NCI-H2196 treated with DMSO at 0.1 percent for 48 hours (cell line): Measurements from ENCODE around the gene VHLL.

Experiments
- DNase-seq: peaks from one replicate; lab custom pipeline; 2025; ENCODE audit not compliant: unreplicated experiment; lab: John Stamatoyannopoulos, UW

VHLL gene

DNA sequence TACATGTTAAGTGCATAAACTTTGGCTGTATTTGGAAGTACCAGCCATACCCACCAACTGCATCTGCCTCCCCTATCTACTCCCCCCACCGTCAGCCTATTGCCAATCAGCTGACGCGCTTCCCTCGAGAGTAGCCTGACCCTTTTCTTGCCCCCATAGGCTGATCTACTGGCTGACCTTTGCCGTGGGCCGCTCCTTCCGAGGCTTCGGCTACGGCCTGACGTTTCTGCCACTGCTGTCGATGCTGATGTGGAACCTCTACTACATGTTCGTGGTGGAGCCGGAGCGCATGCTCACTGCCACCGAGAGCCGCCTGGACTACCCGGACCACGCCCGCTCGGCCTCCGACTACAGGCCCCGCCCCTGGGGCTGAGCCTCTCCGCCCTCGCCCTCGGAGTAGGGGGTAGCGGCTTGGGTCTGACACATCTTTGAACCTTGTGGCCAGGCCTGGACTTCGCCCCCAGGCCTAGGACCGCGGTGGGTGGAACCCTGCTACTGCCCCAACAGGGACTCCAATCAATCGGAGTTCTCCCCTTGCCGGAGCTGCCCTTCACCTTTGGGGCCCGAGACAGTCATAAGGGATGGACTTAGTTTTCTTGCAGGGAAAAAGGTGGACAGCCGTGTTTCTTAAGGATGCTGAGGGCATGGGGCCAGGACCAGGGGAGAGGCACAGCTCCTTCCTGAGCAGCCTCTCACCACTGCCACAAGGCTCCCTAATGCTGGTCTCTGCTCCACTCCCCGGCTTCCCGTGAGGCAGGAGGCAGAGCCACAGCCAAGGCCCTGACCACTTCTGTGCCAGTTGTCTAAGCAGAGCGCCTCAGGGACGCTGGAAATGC is 7.7 kb downstream of the VHLL start:
- peak; percentile 38 for DNase-seq

DNA sequence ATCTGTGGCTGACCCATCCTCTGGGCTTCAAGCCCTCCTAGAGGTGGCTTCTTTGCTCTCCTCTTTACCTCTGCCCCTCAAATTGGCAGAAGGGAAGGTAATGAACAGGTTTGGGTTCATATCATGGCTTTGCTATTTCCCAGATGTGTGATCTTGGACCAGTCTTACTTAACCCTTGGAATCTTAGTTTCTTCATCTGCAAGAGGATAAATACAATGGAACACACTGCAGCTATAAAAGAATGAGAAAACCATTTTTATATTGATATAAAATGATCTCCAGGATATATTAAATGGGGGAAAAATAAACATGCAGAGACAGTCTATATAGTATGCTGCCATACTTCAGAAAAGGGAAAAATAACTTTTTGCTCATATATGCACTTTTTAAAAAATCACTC is 9.2 kb downstream of the VHLL start:
- DNase-seq, result no peak

DNA sequence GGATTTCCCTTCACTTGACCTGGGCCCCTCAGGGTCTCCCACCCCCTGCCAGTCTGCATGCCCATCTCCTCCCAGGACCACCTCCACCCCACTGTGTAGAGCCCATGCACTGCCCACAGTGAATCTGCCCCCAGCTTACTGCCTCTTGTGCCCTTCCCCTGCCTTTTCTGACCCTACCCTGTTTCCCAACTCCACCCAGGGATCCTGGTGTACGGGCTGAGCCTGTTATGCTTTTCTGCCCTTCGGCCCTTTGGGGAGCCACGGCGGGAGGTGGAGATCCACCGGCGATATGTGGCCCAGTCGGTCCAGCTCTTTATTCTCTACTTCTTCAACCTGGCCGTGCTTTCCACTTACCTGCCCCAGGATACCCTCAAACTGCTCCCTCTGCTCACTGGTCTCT is 13.0 kb downstream of the VHLL start:
- no peak for DNase-seq

DNA sequence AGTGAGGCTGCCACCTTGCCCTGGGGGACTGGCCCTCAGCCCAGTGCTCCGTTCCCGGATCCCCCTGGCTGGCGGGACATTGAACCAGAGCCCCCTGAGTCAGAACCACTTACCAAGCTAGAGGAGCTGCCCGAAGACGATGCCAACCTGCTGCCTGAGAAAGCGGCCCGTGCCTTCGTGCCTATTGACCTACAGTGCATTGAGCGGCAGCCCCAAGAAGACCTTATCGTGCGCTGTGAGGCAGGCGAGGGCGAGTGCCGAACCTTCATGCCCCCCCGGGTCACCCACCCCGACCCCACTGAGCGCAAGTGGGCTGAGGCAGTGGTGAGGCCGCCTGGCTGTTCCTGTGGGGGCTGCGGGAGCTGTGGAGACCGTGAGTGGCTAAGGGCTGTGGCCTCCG is 13.7 kb downstream of the VHLL start:
- no peak for DNase-seq

DNA sequence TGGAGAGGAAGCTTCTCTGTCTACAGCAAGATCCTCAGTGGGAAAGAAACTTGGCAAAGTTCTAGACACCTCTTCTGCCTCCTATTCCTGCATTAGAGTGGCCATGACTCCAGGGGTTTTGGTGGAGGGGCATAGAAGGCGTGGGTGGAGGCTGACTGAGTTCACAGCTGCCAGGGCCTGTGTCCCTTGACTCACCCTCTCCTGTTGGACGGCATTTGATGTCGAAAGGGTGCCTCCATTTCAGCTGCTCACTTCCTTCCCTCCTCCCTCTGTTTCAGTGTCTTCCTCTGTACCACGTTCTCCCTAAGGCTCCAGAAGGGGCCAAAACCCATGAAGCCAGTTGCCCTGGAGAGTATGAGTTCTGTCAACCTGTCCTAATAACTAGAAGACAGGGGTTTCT is 14.3 kb downstream of the VHLL start:
- no peak for DNase-seq

DNA sequence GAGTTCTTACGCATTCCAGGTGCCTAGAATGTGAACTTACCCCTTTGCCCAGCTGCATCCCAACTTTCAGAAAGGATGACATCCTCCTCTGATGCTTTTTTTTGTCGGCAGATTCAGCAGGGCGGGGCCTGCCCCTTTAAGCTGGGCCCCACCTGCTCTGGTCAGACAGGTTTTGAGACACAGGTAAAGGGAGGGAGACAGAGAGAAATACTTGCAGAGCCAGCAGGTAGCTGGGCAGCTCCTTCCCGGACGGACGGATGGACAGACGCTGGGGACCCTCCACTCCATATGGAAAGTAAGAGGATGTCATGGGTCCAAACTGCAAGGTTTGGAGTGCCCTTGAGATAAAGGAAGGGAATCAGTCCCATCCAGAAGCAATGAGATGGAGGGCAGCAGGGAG is 15.0 kb downstream of the VHLL start, which contains the start of gene TMEM79:
Gene TMEM79, plus strand, starts transcription at position 214 of the 400 bp plus-strand sequence. CDS start 902 bp downstream, outside the sequence.
- no peak for DNase-seq

DNA sequence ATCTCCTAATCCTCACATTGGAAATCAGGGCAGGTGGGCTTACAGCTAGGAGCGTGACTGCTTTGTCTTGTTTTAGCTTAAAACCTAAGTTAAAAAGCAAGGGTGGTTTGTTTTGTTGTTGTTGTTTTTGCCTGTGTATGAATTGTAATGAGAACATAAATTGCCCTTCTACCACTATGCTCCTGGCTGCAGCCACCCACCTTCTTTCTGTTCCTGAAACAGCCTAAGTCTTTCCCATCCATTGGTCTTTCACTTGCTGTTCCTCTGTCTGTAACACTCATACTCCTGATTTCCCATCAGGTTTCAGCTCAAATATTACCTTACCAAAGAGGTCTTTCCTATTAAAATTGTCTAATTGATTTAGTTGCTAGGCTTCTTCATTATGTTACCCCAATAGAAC is 15.6 kb downstream of the VHLL start:
- DNase-seq, result no peak

DNA sequence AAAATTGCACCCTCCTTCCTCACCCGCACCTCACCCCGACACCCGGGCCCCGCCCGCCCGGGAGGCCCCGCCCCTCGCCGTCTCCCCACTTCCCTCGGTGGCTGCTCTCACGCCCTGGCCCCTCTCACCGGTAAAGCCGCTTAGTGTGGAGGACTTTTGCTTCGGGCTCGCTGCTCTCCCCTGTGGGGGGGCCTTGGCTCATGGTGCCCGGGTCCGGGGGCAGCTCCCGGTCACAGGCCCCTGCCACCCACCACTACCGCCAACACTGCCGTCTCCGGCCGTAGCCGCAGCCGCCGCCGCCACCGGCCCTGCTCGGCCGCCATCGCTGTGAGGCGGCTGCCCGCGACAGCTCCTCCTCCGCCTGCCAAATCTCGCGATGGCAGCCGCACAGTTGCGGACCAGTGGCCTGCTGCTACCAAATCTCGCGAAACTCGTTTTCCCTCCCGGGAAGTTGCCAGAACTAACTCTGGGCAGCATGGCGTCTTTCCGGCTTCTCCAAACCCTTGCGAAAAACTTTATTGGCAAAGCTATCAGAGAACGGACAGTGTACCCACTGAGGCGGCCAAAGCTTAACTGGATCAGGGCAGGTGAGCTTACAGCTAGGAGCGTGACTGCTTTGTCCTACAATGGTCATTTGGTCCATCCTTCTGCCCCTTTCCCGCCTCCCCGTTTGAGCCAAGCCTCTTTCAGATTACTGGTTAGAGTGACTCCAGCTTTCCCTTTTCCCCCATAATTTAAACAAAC is 16.5 kb downstream of the VHLL start, which contains the start of gene SMG5:
Gene SMG5, minus strand, starts transcription at position 347 of the 744 bp plus-strand sequence. Its CDS starts 145 bp downstream, at position 202.
- DNase-seq, result peak; percentile 95

DNA sequence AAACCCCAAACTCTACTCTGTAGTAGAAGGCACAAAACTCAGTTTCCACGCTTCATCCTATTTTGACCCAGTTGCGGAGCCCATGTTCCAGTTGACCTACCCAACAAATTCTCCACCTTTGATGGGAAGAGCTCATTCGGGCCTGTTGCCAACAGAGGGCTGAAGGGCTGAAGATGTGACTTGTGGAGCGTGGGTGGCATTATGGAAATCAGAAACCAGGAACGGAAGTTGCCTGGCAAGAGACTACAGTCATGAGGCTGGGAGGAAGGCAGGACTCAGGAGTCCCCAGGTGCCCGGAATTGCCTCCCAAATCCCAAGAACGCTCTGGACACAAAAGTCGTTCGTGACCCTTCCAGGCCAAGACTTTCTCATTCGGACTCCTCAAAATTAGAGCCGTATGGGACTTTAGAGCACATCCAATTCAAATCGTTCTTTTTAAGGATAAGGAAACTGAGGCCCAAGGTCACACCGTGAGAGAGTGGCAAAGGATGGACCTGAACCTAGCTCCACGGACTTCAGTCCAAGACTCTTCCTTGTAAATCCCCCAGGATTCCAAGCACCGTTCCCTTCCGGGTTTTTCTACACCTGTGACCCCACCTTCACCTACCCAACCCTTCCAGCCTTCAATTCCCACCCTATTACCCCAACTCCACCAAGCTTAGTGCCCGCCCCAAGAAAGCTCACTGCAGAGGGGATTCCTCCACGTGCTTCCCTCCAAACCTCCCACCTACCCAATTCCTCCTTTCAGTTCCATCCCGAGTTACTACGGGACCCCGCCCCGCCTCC is 17.2 kb downstream of the VHLL start:
- DNase-seq, result peak; percentile 25

DNA sequence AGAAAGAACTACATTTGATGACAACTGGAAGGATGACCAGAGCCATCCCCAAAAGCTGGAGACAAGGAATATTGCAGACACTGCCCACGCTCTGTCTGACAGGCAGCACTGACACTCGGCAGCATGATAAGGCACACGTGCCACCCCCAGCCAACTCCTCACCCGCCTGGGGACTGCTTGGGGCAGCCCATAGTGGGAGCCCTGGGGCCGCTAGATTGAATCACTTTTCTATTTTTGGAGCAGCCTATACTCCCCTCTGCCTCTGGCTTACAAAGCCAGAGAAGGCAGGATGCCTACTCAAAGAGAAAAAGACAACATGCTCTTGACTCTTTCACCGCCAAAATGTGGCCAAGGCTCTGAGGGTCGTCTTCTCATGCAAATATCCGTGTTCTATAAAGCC is 17.8 kb downstream of the VHLL start:
- no peak for DNase-seq

DNA sequence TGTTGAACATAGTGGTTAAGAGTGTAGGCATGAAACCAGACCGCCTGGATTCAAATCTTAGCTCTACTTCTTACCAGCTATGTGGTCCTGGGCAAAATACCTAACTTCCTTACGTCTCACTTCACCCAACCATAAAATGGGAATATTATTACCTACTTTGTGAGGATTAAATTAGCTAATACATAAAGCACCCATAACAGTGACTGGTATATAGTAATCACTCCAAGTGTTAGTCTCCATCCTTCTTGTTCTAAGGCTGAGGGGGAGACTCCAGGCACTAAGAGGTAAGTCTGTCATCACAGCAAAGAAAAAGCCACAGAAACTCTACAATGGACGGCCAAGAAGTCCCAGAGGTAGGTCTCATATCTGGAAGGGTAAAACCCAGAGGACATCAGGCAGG is 19.3 kb downstream of the VHLL start:
- no peak for DNase-seq

DNA sequence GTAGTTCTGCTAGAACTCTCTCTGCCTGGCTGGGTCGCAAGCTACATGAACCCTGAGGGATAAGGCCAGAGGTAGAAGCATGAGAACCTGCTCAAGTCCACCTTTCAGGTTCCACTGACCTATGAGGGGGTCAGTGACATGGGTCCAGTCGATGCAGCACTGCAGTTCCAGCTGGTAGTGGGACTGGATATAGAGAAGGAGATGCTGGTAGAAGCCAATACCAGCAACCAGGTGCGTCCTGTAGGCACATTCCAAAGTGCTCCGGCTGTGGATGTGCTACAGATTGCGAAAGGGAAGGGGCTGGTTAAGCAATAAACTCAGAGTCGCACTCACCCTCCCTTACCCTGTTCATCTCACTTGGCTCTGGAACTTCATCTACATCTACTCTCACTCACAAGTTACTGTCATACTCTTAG is 22.1 kb downstream of the VHLL start:
- DNase-seq, result no peak

DNA sequence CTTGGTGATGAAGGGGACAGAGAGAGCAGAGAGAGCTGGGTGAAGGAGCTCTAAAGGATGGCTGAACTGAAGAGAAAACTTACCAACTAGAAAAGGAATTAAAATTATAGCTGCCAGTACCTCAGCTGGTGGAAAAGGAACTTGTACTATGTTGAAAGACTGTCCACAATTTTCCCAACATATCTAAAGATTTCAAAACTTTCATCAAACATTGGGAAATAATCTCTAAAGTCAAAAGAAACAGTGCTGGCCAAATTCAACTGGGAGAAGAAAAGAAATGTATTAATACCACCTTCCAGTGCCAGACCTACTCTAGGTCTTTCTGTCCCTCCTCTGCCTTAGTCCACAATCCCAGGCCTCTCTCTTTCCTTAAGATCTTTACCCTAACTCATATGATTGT is 22.6 kb downstream of the VHLL start:
- no peak for DNase-seq

DNA sequence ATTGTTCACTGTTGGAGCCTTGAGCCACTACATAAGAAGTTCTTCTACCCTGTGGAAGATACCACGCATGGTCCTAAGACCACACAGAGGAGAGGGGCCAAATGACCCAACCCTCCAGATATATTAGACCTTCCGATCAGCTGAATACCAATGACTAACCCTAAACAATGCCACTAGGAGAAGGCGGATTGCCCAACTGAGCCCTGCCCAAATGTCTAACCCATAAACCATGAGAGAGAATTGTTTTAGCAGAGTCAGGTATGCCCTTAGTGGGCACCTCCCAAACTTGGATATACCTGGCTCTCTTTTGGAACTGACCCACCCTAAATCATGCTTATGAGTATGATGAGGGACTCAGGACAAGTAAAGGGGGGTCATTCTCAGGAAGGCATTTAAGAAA is 28.8 kb downstream of the VHLL start:
- DNase-seq, result no peak

DNA sequence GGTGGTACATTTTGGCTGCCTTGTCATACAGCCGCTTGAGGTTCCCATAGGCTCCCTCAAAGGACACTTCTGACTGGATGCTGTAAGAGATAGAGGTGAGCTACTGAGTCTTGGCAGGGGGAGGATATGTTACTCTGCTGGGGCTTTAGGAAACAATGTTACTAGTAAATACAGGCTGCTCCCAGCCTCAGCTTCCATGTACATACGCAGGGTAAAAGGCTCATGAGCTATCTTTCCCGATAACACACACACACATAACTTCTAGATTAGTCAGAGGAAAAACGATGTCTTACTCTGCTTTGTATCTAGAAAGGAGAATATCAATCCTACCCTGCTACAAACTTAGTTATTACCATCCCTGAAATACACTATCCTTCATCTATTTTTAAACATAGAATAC is 30.8 kb downstream of the VHLL start:
- no peak for DNase-seq

DNA sequence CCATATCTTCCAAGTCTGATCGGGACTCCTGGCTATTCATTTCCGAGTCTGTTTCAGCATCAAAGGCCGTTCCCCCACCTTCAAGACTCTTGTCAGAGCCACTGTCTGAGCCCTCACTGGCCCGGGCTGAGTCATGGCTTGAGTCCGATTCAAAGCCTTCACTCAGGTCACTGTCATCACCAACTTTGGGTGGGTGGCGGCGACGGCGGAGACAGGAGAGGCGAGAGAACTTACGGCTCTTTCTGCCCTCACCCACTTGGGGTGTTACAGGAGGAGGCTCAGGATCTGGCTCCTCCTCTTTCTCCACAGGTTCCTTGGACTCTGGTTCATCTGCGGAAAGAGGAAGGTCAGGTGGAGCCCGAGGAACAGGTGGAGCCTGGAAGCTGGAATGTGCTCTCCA is 33.1 kb downstream of the VHLL start:
- no peak for DNase-seq

DNA sequence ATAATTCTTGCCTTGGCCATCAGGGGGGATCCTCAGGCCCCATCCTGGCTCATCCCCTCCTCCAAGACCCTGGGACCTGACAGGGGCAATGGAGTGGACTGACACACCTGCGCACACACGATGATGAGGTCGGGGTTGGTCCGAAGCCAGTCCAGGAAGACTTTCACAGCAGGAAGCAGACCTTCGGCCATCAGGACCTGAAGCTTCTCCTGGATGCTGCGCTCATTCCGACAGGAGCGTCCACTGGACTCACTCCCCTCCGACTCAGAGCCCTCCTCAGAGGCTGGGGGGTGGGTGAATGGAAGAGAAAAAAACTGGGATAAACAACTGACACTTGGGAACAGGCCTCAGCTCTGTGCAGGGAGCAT is 35.8 kb downstream of the VHLL start:
- DNase-seq, result no peak

DNA sequence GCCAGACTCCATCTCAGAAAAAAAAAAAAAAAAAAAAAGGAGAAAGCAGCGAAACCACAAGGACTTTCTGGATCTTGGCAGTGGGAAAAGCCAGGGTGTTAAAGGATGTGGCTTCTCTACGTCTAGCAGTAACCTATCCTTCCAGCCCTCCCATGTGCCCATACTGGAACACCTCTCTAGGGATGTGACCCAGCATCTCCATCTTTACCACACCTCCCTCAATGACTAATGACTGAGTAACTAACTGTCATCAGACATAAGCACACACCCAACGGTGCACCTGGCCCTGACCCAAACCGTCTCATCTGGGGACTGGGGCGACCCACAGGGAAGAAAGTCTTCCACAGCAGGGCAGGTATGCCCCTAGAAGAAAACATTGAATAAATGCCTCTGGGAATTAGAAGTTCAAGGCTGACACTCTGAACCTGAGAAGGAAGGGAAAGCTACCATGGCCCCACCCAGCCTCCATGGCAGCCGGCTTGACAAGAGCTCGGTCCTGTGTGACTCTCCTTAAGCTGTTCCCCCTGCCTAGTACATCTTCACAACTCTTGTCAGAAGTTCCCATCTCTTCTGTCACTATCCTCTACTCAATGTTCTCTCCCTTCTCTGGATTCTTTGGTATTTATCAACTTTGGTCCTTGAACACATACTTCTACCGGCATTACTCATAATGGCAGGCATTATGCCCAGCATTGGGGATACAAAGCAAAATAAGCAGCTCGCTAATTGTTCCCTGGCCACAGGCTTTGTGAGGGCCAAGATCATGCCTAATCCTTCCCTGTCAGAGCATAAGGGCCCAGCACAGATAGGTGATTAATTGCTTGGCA is 36.4 kb downstream of the VHLL start:
- no peak for DNase-seq

DNA sequence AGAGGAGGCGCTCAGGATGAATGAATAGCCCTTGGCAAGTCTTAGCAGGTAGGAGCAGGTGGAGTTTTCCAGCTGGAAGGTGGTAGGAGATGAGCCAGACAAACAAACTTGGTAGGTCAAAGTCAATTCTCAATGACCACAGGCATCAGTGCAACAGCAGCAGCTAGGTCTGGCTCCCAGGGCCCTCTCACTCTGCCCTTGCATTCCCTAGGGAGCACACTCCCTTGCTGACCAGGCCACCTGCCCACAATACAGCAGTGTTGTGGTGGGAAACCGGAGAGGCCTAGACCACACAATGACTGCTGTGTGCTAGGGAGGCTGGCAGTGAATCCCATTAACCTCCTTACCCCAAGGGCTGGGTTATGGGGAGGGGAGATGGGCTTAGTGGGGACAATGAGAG is 38.2 kb downstream of the VHLL start:
- DNase-seq, result no peak

DNA sequence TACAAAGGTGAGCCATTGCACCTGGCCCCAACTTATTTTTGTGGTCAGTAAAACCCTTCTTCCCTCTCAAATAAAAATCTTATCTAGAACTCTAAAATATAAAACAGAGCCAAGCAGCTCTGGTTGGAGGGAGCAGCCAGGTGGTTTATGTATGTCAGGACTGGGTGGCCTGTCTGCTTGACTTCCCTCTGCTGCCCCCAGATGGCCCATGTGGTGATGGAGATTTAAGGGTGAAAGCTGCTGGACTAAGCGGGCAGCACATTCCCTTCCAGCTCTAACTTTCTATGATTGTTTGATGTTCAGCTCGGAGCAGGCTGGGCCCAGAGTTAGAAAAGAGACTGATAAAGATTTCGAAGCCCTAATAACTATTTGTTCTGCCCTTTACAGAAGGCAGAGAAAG is 39.3 kb downstream of the VHLL start:
- no peak for DNase-seq

DNA sequence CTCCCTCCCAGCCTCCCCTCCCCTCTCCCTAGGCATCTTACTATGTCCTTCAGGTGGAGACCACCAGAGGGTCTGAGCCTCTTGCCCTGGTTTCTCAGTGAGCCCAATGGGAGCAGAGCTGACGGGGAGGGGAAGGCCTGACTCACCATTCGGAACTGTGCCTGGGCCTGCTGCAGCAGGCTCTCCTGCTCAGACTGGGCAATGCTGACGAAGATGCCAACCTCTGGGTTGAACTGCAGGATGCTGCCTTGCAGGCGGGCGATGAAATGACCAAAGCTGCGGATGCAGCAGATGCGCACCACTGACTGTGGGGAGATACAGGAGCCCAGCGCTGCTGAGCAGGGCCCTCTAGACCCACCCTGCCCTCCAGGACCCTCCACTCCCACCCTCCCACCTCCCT is 40.2 kb downstream of the VHLL start:
- no peak for DNase-seq
